RWPE2 (cell line): ENCODE measurements around the gene FAM168A.

ENCODE experiments used
- ATAC-seq: fragments of 200-7000 bp; cut with Tn5 transposase; 3 replicates; pipeline ENCODE4 v1.9.1; 2021; ENCODE audit warnings: low read depth
- DNase-seq: peaks from one replicate; pipeline ENCODE4 v3.0.0-alpha.2; 2020; ENCODE audit warnings: low spot score
- H3K27ac ChIP-seq: fragments of 450-650 bp; 2 replicates; pipeline ENCODE4 v1.5.1; 2017; ENCODE audit warnings: mild to moderate bottlenecking; ENCODE audit not compliant: poor library complexity, severe bottlenecking
- H3K27me3 ChIP-seq: fragments of 250-450 bp; sonication (Bioruptor Pico); 2 replicates; pipeline ENCODE4 v1.5.1; 2021; ENCODE audit warnings: mild to moderate bottlenecking, moderate library complexity; ENCODE audit not compliant: insufficient read depth, poor library complexity, severe bottlenecking
- H3K36me3 ChIP-seq: fragments of 250-450 bp; sonication (Bioruptor Pico); 2 replicates; pipeline ENCODE4 v1.5.1; 2020; ENCODE audit warnings: low read depth, mild to moderate bottlenecking, moderate library complexity
- H3K4me1 ChIP-seq: fragments of 250-450 bp; sonication (Bioruptor Pico); 2 replicates; pipeline ENCODE4 v1.5.1; 2021; ENCODE audit warnings: mild to moderate bottlenecking, moderate library complexity; ENCODE audit not compliant: insufficient read depth, poor library complexity, severe bottlenecking
- H3K4me3 ChIP-seq: fragments of 250-450 bp; sonication (Bioruptor Pico); 2 replicates; pipeline ENCODE4 v1.5.1; 2021; ENCODE audit warnings: mild to moderate bottlenecking, moderate library complexity; ENCODE audit not compliant: severe bottlenecking
- H3K9me3 ChIP-seq: fragments of 250-450 bp; sonication (Bioruptor Pico); 2 replicates; pipeline ENCODE4 v1.5.1; 2021; ENCODE audit warnings: mild to moderate bottlenecking, moderate library complexity; ENCODE audit not compliant: severe bottlenecking
- TF ChIP-seq, protein P1 (sequence below): fragments of 450-650 bp; IDR thresholded peaks from one replicate; pipeline ENCODE4 v1.5.1; 2017; ENCODE audit warnings: mild to moderate bottlenecking, moderate library complexity; ENCODE audit not compliant: poor library complexity, severe bottlenecking

The FAM168A gene

GRCh38 chr11:73597956-73598718 is at the start of gene FAM168A:
FAM168A (minus strand) TSS chr11:73598112; CDS start chr11:73468474, 129,638 bp downstream.
- DNase-seq (peak; percentile 92), ATAC-seq (peak; percentile 94)
- Histone ChIP-seq H3K27me3 (no peaks in the 10 kb centered on the region), H3K9me3 (no peaks in the 10 kb centered on the region), H3K36me3 (no peaks in the 10 kb centered on the region), H3K4me1 (no peaks in the 10 kb centered on the region), H3K4me3 (peak within 1 kb of the TSS; percentile 74), H3K27ac (peak within 1 kb of the TSS; percentile 26)
- TF ChIP-seq, protein P1, sequence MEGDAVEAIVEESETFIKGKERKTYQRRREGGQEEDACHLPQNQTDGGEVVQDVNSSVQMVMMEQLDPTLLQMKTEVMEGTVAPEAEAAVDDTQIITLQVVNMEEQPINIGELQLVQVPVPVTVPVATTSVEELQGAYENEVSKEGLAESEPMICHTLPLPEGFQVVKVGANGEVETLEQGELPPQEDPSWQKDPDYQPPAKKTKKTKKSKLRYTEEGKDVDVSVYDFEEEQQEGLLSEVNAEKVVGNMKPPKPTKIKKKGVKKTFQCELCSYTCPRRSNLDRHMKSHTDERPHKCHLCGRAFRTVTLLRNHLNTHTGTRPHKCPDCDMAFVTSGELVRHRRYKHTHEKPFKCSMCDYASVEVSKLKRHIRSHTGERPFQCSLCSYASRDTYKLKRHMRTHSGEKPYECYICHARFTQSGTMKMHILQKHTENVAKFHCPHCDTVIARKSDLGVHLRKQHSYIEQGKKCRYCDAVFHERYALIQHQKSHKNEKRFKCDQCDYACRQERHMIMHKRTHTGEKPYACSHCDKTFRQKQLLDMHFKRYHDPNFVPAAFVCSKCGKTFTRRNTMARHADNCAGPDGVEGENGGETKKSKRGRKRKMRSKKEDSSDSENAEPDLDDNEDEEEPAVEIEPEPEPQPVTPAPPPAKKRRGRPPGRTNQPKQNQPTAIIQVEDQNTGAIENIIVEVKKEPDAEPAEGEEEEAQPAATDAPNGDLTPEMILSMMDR: no peak

DNA sequence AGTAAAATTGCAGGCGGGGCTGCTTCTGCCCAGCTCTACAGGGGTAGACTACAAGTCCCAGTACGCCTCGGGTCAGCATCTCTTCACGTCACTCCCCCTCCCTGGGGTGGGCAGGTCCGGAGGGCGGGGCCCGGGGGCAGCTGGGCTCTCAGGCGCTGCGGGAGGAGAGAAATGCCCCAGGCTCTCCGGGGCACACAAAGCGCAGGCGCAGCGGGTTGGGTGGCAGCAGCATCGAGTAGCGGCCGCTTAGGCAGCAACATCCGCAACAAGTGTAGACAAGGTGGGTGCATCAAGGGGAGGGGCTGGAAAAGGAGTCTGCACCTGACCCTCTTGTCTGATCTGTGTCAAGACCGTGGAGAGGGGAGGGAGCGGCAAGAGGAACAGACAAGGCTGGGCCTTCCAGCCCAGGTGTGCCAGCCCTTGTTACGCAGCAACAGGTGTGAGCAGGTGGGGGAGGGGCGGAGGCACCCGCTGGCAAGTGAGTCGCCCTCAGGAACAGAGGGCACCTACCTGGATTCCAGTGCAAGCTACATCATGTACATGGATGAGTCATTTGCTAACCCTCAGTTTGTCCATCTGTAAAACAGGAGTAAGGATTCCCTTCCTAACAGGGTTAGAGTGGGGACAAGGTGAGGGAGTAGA is 49.7 kb upstream of the FAM168A start:
- H3K4me3 ChIP-seq: no peak overlapping the region

DNA sequence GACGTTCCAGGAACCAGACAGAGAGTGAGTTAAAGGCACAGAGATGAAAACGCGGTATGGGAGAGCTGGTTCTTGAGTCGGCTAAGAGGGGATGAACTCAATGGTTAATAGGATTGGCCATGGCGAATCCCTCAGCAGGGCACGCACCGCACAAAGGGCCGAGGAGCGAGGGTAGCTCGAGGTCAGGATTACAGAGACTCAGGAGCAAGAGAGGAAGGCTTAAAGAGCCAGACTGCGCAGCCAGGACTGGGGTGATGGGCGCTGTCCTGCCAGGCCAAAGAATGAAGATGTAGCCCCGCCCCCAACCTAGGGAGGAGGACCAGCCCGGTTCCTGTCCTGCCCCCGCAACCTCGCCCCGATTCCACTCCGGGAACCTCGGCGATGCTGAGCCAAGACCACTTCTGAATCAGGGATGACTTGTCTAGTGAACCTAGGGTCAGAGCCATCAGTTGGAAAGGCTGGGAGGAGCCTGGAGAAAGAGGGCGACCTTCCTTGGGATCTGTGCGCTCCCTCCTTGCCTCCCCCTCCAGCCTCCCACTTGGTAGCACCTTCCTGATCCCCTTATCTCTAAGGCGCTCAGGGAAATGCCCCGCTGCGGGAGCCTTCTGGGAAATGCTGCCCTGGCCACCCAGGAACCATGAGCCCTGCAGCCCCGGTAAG is 48.2 kb upstream of the FAM168A start, which contains the start of gene PLEKHB1:
Gene PLEKHB1, plus strand, starts transcription at position 610 of the 660 bp plus-strand sequence. Its CDS starts 28 bp downstream, at position 638.
- Histone ChIP-seq H3K4me1 (no peaks in the 10 kb centered on the region), H3K9me3 (no peaks in the 10 kb centered on the region), H3K36me3 (no peaks in the 10 kb centered on the region), H3K27ac (no peak within 1 kb of the TSS), H3K4me3 (no peak within 1 kb of the TSS), H3K27me3 (no peaks in the 10 kb centered on the region)
- ATAC-seq (no peak), DNase-seq (no peak)
- TF ChIP-seq, protein P1: no peak

More for the DNA sequence above, 49.7 kb upstream of the FAM168A start:
- no peaks in the 10 kb centered on the region for H3K36me3 ChIP-seq
- DNase-seq (peak; percentile 80), ATAC-seq (peak; percentile 88)
- no peak overlapping the region for H3K27ac ChIP-seq
- TF ChIP-seq, protein P1: no peak
- no peaks in the 10 kb centered on the region for H3K4me1 ChIP-seq
- no peaks in the 10 kb centered on the region for H3K27me3 ChIP-seq
- no peaks in the 10 kb centered on the region for H3K9me3 ChIP-seq

DNA sequence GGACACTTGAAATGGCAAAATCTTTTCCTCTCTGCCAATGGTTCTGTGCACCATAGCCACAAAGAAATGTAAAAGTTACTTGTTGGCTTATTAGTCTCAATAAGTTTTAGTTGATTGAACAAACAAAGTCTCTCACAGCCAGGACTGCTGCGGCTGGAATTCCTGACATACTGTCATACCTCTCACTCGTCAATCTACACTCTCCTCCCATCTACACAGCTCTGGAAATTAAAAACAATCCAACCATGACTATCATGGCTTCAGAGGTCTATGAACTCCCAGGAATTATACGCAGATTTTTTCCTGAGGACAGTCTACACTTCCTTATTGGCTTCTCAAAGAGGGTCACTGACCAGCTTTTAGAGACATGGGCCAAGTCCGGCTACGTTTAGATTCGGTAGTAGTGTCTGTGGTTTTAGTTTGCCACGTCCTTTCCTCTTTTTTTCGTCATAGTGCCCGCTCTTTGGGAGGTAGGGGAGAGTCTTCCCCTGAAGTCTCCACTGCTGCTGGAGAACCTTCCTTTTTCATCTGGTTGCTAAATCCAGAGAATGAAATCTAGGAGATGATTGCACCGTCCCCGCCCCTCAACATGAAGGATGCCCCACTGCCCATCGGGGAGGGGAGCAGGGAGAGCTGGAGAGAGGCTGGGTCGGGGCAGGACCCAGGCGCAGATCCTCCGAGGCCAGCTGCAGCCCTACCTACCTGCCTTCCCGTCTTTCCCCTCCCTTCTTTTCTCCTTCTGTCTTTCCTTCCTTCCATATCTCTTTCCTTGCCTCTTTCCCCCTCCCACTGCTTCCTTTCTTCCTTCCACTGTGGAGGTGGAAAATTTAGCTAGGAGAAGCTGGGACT is 47.4 kb upstream of the FAM168A start:
- H3K9me3 ChIP-seq: no peaks in the 10 kb centered on the region
- TF ChIP-seq, protein P1: no peak
- H3K36me3 ChIP-seq: no peaks in the 10 kb centered on the region
- ATAC-seq (no peak), DNase-seq (no peak)
- no peak overlapping the region for H3K27ac ChIP-seq
- no peaks in the 10 kb centered on the region for H3K4me1 ChIP-seq
- no peak overlapping the region for H3K4me3 ChIP-seq
- H3K27me3 ChIP-seq: no peaks in the 10 kb centered on the region
